NCI-H1694 treated with DMSO at 0.1 percent for 48 hours (cell line): Measurements from ENCODE around the gene SPDEF.

ENCODE experiments used
- DNase-seq: peaks from one replicate; lab custom pipeline; 2025; lab: John Stamatoyannopoulos, UW

Gene SPDEF

GRCh38 chr6:34514593-34515472 is 41.3 kb downstream of the SPDEF start:
- no peak for DNase-seq

GRCh38 chr6:34514112-34514511 is 42.0 kb downstream of the SPDEF start:
- no peak for DNase-seq

- no peak for DNase-seq
These were observed 42.5 kb downstream of the SPDEF start for GRCh38 chr6:34513646-34514045.

- no peak for DNase-seq
These were observed 43.4 kb downstream of the SPDEF start for GRCh38 chr6:34512738-34513115.

- no peak for DNase-seq
These were observed 44.0 kb downstream of the SPDEF start for GRCh38 chr6:34511915-34512737.

- no peak for DNase-seq
These were observed 44.8 kb downstream of the SPDEF start for GRCh38 chr6:34511214-34511914.

- no peak for DNase-seq
These were observed 45.8 kb downstream of the SPDEF start for GRCh38 chr6:34510299-34510698.

GRCh38 chr6:34509782-34510181 is 46.3 kb downstream of the SPDEF start:
- no peak for DNase-seq

- DNase-seq: no peak
These were observed 47.7 kb downstream of the SPDEF start for GRCh38 chr6:34508425-34508824.

GRCh38 chr6:34506718-34507117 is 49.4 kb downstream of the SPDEF start:
- no peak for DNase-seq

GRCh38 chr6:34497411-34497810 is 58.7 kb downstream of the SPDEF start:
- DNase-seq: no peak

- DNase-seq: no peak
These were observed 59.9 kb downstream of the SPDEF start for GRCh38 chr6:34496103-34496685.

GRCh38 chr6:34494973-34495372 is 61.2 kb downstream of the SPDEF start:
- no peak for DNase-seq

GRCh38 chr6:34493344-34493743 is 62.8 kb downstream of the SPDEF start:
- no peak for DNase-seq

GRCh38 chr6:34491091-34491430 is 65.1 kb downstream of the SPDEF start:
- no peak for DNase-seq

- no peak for DNase-seq
These were observed 65.6 kb downstream of the SPDEF start for GRCh38 chr6:34490390-34491090.

- DNase-seq: no peak
These were observed 66.8 kb downstream of the SPDEF start for GRCh38 chr6:34489207-34489805.
